ENCODE measurements around the gene CC2D2B. TPM values are rescaled to one million over a fixed set of nuclear protein-coding genes. Genes with fewer than 3 reads are reported as not detected.

Gene CC2D2B
- total RNA-seq, 1 donor from 2014 or later, result 0.76 TPM

DNA sequence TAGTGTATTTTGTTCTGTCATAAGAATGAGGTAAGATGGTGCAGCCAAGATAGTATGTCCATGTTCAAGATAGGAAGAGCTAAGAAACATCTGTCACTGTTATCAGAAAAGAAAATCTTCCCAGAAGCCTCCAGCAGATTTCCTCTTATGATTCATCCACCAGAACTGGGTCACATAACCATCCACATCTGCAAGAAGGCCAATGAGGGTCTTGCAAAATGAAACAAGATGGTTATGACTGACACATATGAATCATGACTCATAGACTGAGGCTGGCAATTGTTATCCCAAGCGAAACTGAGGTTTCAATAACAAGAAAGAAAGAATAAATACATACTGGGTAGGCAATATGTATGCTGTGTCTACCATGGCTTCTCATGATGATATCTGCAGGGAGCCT is 165.9 kb downstream of the CC2D2B start:
- intact Hi-C loops (cut with micrococcal nuclease), result loop anchor here (1.0 kb wide), 2 partner anchors 10 to 16 kb away; no protein-coding TSS in a partner anchor

DNA sequence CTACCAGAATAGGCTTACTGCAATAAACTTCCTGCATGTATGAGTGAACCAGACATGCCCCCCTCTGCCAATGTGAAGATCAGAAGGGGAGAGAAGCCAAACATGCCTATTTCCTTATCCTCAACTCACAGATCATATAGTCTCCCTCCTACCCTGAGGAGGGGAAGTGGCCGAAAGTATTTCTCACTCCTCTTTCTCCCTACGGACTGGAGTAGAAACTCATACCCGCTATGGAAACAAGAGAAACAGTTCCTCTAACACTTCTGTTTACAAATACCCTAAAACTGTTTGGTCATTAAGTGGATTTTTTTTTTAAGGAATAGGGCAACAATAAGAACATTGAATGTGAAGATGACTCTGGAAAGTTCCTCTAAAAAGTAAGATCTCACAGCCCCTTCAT is 167.0 kb downstream of the CC2D2B start:
- intact Hi-C loops (cut with micrococcal nuclease), result loop anchor here (1.0 kb wide), 1 partner anchor 15 kb away; no protein-coding TSS in a partner anchor

DNA sequence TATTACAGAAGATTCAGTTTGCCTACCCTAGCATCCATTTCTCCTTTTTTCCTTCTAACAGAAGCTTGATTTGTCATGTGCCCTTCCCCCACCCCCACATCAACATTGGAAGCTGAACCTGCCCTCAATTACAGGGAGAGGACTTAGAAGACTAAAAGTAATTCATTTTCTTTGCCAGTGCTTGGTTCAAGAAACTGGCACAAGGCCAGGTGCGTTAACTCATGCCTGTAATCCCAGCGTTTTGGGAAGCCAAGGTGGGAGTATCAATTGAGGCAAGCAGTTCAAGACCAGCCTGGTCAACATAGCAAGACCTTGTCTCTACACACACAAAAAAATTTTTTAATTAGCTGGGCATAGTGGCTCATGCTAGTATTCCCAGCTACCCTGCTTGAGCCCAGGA is 168.2 kb downstream of the CC2D2B start:
- intact Hi-C loops (cut with micrococcal nuclease), result no loop called here

DNA sequence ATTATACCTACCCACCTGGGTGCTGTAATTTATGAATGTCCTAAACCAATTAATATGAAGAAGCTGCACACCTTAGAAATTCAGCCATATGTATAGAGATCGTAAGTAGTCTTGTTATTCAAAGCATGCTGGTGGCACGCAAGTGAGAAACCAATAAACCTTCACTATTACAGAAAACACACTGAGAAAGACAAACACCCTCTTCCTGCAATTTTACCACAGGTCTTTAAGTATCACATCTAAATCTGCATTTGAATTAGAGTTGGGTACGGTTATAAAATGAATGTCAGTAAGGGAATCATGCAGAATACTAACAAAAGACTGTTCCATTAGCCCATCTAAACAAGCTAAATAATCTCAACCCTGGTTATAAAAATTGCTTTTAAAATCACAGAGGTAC is 169.4 kb downstream of the CC2D2B start:
- intact Hi-C loops (cut with micrococcal nuclease), result no loop called here

DNA sequence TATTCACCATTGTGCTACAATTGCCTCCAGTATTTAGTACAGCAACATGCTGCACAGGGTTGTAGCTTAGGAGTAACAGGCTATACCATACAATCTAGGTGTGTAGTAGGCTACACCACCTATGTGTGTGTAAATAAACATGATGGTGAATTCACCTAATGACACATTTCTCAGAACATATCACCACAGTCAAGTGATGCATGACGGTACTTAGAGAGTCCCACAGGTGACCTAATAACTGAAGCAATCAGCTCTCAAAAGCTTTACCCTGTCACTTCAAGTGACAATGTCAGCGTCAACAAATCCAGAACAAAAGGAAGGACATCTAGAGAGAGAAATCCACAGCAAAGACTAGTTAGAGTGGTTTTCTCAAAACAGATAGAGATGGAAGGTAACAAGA is 174.4 kb downstream of the CC2D2B start:
- intact Hi-C loops (cut with micrococcal nuclease), result no loop called here

Other genes with a start within 250 kb of the CC2D2B start
- gene TCTN3, start 214.0 kb upstream of the CC2D2B start, total RNA-seq, result 57.4 and 60.4 TPM in 2 replicates
- gene ENTPD1, start 151.8 kb upstream of the CC2D2B start, total RNA-seq, result 45.4 and 47.1 TPM in 2 replicates
- gene CCNJ, start 135.6 kb downstream of the CC2D2B start, total RNA-seq, result 7.8 and 7.9 TPM in 2 replicates
- gene ZNF518A, start 222.3 kb downstream of the CC2D2B start, total RNA-seq, result 22.2 and 26.6 TPM in 2 replicates